DOHH2 (cell line): ENCODE measurements around the gene SH3BGRL.

Experiments
- H3F3A ChIP-seq: fragments of 200-600 bp; sonication (generic), shearing (Covaris generic); 2 replicates; pipeline ENCODE4 v1.6.0; 2016; ENCODE audit warnings: antibody characterized with exemption, mild to moderate bottlenecking; ENCODE audit not compliant: control insufficient read depth, insufficient read depth
- H3K27ac ChIP-seq: fragments of 200-600 bp; sonication (generic); 2 replicates; pipeline ENCODE4 v1.5.1; 2014; ENCODE audit warnings: low read depth, mild to moderate bottlenecking, low read length, moderate library complexity
- H3K27me3 ChIP-seq: fragments of 200-600 bp; sonication (generic); 2 replicates; pipeline ENCODE4 v1.6.1; 2014; ENCODE audit warnings: mild to moderate bottlenecking, low read length, mixed read lengths; ENCODE audit not compliant: control insufficient read depth
- H3K36me3 ChIP-seq: fragments of 200-600 bp; sonication (generic); 2 replicates; pipeline ENCODE4 v1.6.1; 2014; ENCODE audit warnings: mild to moderate bottlenecking, low read length, moderate library complexity, mixed read lengths; ENCODE audit not compliant: control insufficient read depth
- H3K4me1 ChIP-seq: fragments of 200-600 bp; sonication (generic); 2 replicates; pipeline ENCODE4 v1.6.1; 2014; ENCODE audit warnings: mild to moderate bottlenecking, low read length, mixed read lengths; ENCODE audit not compliant: control insufficient read depth
- H3K4me2 ChIP-seq: fragments of 200-600 bp; sonication (generic); 2 replicates; pipeline ENCODE4 v1.6.0; 2014; ENCODE audit warnings: mild to moderate bottlenecking, low read length, moderate library complexity
- H3K4me3 ChIP-seq: fragments of 200-600 bp; sonication (generic); 2 replicates; pipeline ENCODE4 v1.5.1; 2014; ENCODE audit warnings: mild to moderate bottlenecking, low read length, mixed read lengths
- H3K79me2 ChIP-seq: fragments of 200-600 bp; sonication (generic); 2 replicates; pipeline ENCODE4 v1.6.1; 2014; ENCODE audit warnings: mild to moderate bottlenecking, low read length, mixed read lengths; ENCODE audit not compliant: control insufficient read depth
- H3K9me2 ChIP-seq: fragments of 200-600 bp; sonication (generic); replicated peaks from 2 replicates; pipeline ENCODE4 v1.6.1; 2014; ENCODE audit warnings: mild to moderate bottlenecking, low read length, mixed read lengths; ENCODE audit not compliant: control insufficient read depth
- H3K9me3 ChIP-seq: fragments of 200-600 bp; sonication (generic); 2 replicates; pipeline ENCODE4 v1.6.1; 2014; ENCODE audit warnings: antibody characterized with exemption, low read length, mixed read lengths; ENCODE audit not compliant: control insufficient read depth, insufficient read depth
- H4K20me1 ChIP-seq: fragments of 200-600 bp; sonication (generic); 2 replicates; pipeline ENCODE4 v1.6.0; 2014; ENCODE audit warnings: low read depth, mild to moderate bottlenecking, antibody characterized with exemption, low read length, moderate library complexity; ENCODE audit not compliant: control insufficient read depth, insufficient read depth
- EZH2phosphoT487 ChIP-seq: fragments of 200-600 bp; sonication (generic); IDR thresholded peaks from 2 replicates; pipeline ENCODE4 v1.6.1; 2017; ENCODE audit warnings: borderline replicate concordance, mild to moderate bottlenecking, antibody characterized with exemption, low read length, moderate library complexity, mixed read lengths
- TF ChIP-seq, protein P1 (sequence below): fragments of 200-600 bp; sonication (generic); IDR thresholded peaks from one replicate; pipeline ENCODE4 v1.5.1; 2014; ENCODE audit warnings: antibody characterized with exemption, mild to moderate bottlenecking, low read depth, low read length; ENCODE audit not compliant: poor library complexity, severe bottlenecking

SH3BGRL gene

DNA sequence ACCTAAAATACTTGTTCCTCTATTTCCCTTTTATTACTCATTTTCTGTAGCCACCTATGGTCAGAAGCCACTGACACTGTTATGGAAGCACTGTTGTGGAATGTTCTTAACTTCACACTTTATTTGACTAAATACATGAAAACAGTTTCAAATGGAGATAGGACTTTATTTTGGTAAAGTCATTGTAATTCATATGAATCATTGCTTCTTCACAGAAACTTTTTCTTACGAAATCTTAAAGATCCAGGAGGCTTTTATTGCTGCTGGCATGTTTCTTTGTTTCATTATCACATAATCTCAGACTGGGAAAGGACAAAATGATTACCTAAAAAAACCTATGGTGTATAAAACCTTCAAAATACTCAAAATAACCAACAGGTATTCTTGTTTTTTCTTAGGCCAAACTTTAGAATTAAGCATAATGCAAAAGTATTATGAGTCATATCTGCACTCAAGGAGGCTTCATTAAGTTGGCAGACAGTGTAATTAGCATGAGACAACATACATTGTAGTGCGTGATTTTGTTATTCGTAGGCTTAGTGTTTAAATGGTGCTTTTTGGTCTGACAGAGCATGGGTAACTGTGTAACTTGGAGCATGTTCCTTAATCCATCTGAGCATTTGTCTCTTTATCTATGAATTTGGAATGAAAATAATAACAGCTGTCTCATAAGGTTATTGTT is 58.0 kb downstream of the SH3BGRL start:
- no peaks in the 10 kb centered on the region for H3K27me3 ChIP-seq
- H4K20me1 ChIP-seq: no peaks in the 10 kb centered on the region
- peaks cover 2% of the 10 kb centered on the region; the same call in 1 of the 2 replicates for H3K79me2 ChIP-seq
- no peaks in the 10 kb centered on the region for H3F3A ChIP-seq
- H3K4me3 ChIP-seq: no peak overlapping the region
- TF ChIP-seq, protein P1, sequence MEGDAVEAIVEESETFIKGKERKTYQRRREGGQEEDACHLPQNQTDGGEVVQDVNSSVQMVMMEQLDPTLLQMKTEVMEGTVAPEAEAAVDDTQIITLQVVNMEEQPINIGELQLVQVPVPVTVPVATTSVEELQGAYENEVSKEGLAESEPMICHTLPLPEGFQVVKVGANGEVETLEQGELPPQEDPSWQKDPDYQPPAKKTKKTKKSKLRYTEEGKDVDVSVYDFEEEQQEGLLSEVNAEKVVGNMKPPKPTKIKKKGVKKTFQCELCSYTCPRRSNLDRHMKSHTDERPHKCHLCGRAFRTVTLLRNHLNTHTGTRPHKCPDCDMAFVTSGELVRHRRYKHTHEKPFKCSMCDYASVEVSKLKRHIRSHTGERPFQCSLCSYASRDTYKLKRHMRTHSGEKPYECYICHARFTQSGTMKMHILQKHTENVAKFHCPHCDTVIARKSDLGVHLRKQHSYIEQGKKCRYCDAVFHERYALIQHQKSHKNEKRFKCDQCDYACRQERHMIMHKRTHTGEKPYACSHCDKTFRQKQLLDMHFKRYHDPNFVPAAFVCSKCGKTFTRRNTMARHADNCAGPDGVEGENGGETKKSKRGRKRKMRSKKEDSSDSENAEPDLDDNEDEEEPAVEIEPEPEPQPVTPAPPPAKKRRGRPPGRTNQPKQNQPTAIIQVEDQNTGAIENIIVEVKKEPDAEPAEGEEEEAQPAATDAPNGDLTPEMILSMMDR: no peak
- TF ChIP-seq EZH2phosphoT487: no peak
- no peaks in the 10 kb centered on the region for H3K4me1 ChIP-seq
- no peaks in the 10 kb centered on the region for H3K9me3 ChIP-seq
- no peak overlapping the region for H3K4me2 ChIP-seq
- H3K9me2 ChIP-seq: no peaks in the 10 kb centered on the region
- no peak overlapping the region for H3K27ac ChIP-seq
- no peaks in the 10 kb centered on the region for H3K36me3 ChIP-seq

DNA sequence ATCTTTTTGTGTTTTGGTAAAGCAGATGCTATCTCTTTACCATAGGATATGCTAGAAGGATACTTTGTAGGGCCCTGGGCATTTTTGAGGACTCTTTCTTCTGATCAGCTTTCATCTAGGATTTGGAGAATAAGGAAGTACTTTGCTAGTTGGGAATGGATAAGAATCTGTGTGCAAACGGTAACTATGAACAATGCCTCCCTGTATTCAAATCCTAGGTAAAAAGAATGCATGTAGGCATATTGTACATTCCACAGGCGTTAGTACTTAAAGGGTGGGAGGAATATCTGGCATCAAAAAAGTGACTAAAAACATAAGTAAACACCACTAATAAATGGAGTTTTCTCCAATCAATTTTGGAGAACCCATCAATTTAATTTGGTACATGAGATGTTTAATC is 59.7 kb downstream of the SH3BGRL start:
- TF ChIP-seq, protein P1: no peak
- TF ChIP-seq EZH2phosphoT487: no peak
- H3K36me3 ChIP-seq: no peaks in the 10 kb centered on the region
- no peaks in the 10 kb centered on the region for H3K9me2 ChIP-seq
- no peaks in the 10 kb centered on the region for H3K27me3 ChIP-seq
- no peak overlapping the region for H3K27ac ChIP-seq
- H4K20me1 ChIP-seq: no peaks in the 10 kb centered on the region
- H3K9me3 ChIP-seq: no peaks in the 10 kb centered on the region
- no peak overlapping the region for H3K4me3 ChIP-seq
- no peaks in the 10 kb centered on the region for H3K4me1 ChIP-seq
- peaks cover 2% of the 10 kb centered on the region; the same call in 1 of the 2 replicates for H3K79me2 ChIP-seq
- H3F3A ChIP-seq: no peaks in the 10 kb centered on the region
- H3K4me2 ChIP-seq: no peak overlapping the region

DNA sequence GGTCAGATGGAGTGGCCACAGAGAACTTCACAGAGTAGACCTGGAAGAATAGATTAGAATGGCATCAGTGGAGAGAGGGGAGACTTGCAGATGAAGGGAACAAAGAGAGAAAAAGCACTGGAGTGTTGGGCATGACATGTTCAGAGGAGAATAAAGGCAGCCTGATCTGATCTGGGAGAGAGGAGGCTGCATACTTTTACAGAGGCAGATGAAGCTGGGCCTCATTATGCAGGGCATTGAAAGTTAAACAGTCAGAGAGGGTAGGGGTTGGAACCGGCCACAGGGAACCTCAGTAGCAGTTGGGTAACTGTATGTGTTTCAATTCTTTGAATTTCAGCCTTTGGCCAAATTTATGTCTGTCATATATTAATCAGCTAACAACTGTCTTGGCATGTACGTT is 61.2 kb downstream of the SH3BGRL start:
- Histone ChIP-seq H3K4me3 (no peak overlapping the region), H3K79me2 (peaks cover 2% of the 10 kb centered on the region; the same call in 1 of the 2 replicates), H3K27me3 (no peaks in the 10 kb centered on the region), H4K20me1 (no peaks in the 10 kb centered on the region), H3K9me2 (no peaks in the 10 kb centered on the region), H3K9me3 (no peaks in the 10 kb centered on the region), H3K27ac (no peak overlapping the region), H3K4me2 (no peak overlapping the region), H3K4me1 (no peaks in the 10 kb centered on the region), H3F3A (no peaks in the 10 kb centered on the region), H3K36me3 (no peaks in the 10 kb centered on the region)
- TF ChIP-seq, protein P1: no peak
- TF ChIP-seq EZH2phosphoT487: no peak
